ENCODE data around the gene CSMD2.

CSMD2 gene

GRCh38 chr1:33698361-33699035 lies 466.5 kb downstream of the CSMD2 start:
- no peak for ATAC-seq
- TF ChIP-seq PATZ1 (CRISPR knock-in tag; IDR thresholded peaks at IDR 0.05; ENCODE audit: borderline replicate concordance) (no peak), ZFP3 (CRISPR knock-in tag; IDR thresholded peaks at IDR 0.05) (no peak), ISL1 (CRISPR knock-in tag; IDR thresholded peaks at IDR 0.05) (no peak), CREB5 (CRISPR knock-in tag; IDR thresholded peaks at IDR 0.05; ENCODE audit: low read depth) (no peak), PPARA (CRISPR knock-in tag; IDR thresholded peaks at IDR 0.05; ENCODE audit: borderline replicate concordance) (no peak), ZNF565 (CRISPR knock-in tag; conservative IDR thresholded peaks at IDR 0.05; ENCODE audit: low read depth) (no peak), SNAI2 (CRISPR knock-in tag; IDR thresholded peaks at IDR 0.05) (no peak), ARNTL (CRISPR knock-in tag; IDR thresholded peaks at IDR 0.05; ENCODE audit: borderline replicate concordance, low read depth) (no peak), CSRNP3 (CRISPR knock-in tag; IDR thresholded peaks at IDR 0.05) (no peak), ZC3H10 (CRISPR knock-in tag; IDR thresholded peaks at IDR 0.05) (no peak), CSDC2 (CRISPR knock-in tag; IDR thresholded peaks at IDR 0.05) (no peak), TCF4 (CRISPR knock-in tag; IDR thresholded peaks at IDR 0.05; ENCODE audit: borderline replicate concordance) (no peak), RARB (CRISPR knock-in tag; IDR thresholded peaks at IDR 0.05) (no peak), POU6F1 (CRISPR knock-in tag; IDR thresholded peaks at IDR 0.05; ENCODE audit: borderline replicate concordance, low read depth) (no peak)

GRCh38 chr1:33697816-33698215 lies 467.2 kb downstream of the CSMD2 start:
- no peak for TF ChIP-seq PATZ1 (CRISPR knock-in tag; IDR thresholded peaks at IDR 0.05; ENCODE audit: borderline replicate concordance)
- TF ChIP-seq PPARA (CRISPR knock-in tag; IDR thresholded peaks at IDR 0.05; ENCODE audit: borderline replicate concordance): no peak
- no peak for TF ChIP-seq GLIS3 (CRISPR knock-in tag; IDR thresholded peaks at IDR 0.05)
- no peak for TF ChIP-seq TSHZ2 (CRISPR knock-in tag; IDR thresholded peaks at IDR 0.05)
- no peak for TF ChIP-seq CREB5 (CRISPR knock-in tag; IDR thresholded peaks at IDR 0.05; ENCODE audit: low read depth)
- no peak for TF ChIP-seq ZNF8 (CRISPR knock-in tag; IDR thresholded peaks at IDR 0.05)
- no peak for TF ChIP-seq POU6F1 (CRISPR knock-in tag; IDR thresholded peaks at IDR 0.05; ENCODE audit: borderline replicate concordance, low read depth)
- TF ChIP-seq RARB (CRISPR knock-in tag; IDR thresholded peaks at IDR 0.05): no peak
- TF ChIP-seq ESRRG (CRISPR knock-in tag; IDR thresholded peaks at IDR 0.05): no peak
- no peak for TF ChIP-seq ARNTL (CRISPR knock-in tag; IDR thresholded peaks at IDR 0.05; ENCODE audit: borderline replicate concordance, low read depth)
- no peak for TF ChIP-seq CSDC2 (CRISPR knock-in tag; IDR thresholded peaks at IDR 0.05)
- no peak for TF ChIP-seq BACH2 (CRISPR knock-in tag; IDR thresholded peaks at IDR 0.05; ENCODE audit: borderline replicate concordance)
- no peak for TF ChIP-seq OSR1 (CRISPR knock-in tag; IDR thresholded peaks at IDR 0.05)
- TF ChIP-seq ZFP30 (CRISPR knock-in tag; IDR thresholded peaks at IDR 0.05): no peak
- TF ChIP-seq TOX (CRISPR knock-in tag; IDR thresholded peaks at IDR 0.05; ENCODE audit: borderline replicate concordance): no peak
- TF ChIP-seq ZNF70 (CRISPR knock-in tag; IDR thresholded peaks at IDR 0.05): no peak
- no peak for TF ChIP-seq ZC3H10 (CRISPR knock-in tag; IDR thresholded peaks at IDR 0.05)
- TF ChIP-seq SNAI2 (CRISPR knock-in tag; IDR thresholded peaks at IDR 0.05): no peak
- TF ChIP-seq CSRNP3 (CRISPR knock-in tag; IDR thresholded peaks at IDR 0.05): no peak
- no peak for ATAC-seq

Measured in SK-N-SH treated with all-trans-retinoic acid at 6 μM for 48 hours (cell line).